HG02973 (cell line): ENCODE data around the gene PLAC8L1.

Experiments
- ATAC-seq: cut with Tn5 transposase; IDR thresholded peaks from one replicate; pipeline ENCODE4 v1.9.1; 2021; ENCODE audit warnings: moderate library complexity; ENCODE audit not compliant: unreplicated experiment

PLAC8L1 gene

GRCh38 chr5:146047396-146047795, 58.0 kb downstream of the PLAC8L1 start:
- ATAC-seq: no peak

DNA sequence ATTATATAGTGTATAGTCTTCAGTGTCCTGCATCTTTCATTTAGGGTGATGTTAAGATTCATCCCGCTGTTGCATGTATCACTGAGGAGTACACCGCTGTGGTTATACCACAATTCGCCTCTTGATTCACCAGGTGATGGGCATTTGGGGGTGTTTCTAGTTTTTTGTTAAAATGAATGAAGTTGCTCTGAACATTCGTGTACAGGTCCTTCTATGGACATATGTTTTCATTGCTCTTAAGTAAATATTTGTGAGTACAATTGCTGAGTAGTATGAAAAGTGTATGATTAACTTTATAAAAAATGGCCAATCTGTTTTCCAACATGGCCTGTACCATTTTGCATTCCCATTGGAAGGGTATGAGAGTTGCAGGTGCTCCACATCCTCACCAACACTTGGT, 61.7 kb downstream of the PLAC8L1 start:
- ATAC-seq: no peak

GRCh38 chr5:146042628-146043279, 62.6 kb downstream of the PLAC8L1 start:
- no peak for ATAC-seq

DNA sequence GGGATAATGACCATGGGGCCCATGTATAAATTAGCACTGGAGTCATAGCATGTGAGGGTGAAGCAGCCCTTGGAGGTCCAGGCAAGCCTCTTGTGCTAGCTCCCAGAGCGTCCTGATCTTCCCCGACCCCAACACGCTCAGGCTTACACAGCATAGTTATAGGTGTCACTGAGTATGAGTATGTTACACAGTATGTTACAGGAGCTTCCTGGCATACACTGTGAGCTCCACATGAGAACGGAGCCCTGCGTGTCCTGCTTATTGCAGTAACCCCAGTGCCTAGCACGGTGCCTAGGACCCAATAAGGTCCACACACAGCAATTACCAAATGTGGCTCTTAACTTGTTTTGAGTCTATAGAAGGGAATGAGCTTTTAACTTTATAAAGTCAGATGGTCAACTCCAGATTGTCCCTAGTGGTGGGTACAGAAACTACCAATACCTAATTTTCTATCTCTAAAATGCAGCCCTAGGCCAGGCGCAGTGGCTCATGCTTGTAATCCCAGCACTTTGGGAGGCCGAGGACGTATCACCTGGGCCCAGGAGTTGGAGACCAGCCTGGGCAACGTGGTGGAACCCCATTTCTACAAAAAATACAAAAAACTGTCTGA, 64.1 kb downstream of the PLAC8L1 start:
- peak; percentile 70 for ATAC-seq

GRCh38 chr5:146040527-146040926, 64.8 kb downstream of the PLAC8L1 start:
- ATAC-seq: no peak

GRCh38 chr5:146039420-146039819, 66.0 kb downstream of the PLAC8L1 start:
- no peak for ATAC-seq

DNA sequence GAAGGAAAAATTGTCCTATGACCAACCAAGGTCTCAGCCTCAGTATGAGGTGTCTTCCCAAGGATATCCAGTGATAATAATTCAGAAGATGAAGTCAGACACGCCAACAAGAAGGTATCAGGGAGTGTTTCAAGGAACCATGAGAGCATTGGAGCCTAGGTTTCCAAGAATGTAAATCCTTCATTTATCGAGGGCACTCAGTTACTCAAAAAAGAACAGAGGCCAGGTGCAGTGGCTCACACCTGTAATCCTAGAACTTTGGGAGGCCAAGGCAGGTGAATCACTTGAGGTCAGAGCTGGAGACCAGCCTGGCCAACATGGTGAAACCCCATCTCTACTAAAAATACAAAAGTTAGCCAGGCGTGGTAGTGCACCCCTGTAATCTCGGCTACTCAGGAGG, 70.8 kb downstream of the PLAC8L1 start:
- ATAC-seq: no peak
